SK-N-SH treated with all-trans-retinoic acid at 6 μM for 48 hours (cell line): ENCODE measurements around the gene TXK.

Source experiments
- ATAC-seq: fragments of 200-7000 bp; cut with Tn5 transposase; 3 replicates; pipeline ENCODE4 v1.9.1; 2020; ENCODE audit warnings: mild to moderate bottlenecking, moderate library complexity
- ARNTL ChIP-seq: fragments of 450-650 bp; formaldehyde crosslinking; IDR thresholded peaks from 2 replicates; pipeline ENCODE4 v1.5.0; 2020; ENCODE audit warnings: low read depth, mild to moderate bottlenecking, moderate library complexity, borderline replicate concordance
- BACH2 ChIP-seq: fragments of 250-450 bp; sonication (Bioruptor Pico); IDR thresholded peaks from 2 replicates; pipeline ENCODE4 v1.9.0; 2021; ENCODE audit warnings: mild to moderate bottlenecking, borderline replicate concordance
- CSDC2 ChIP-seq: fragments of 250-450 bp; sonication (Bioruptor Pico); IDR thresholded peaks from 2 replicates; pipeline ENCODE4 v1.5.0; 2020; ENCODE audit warnings: mild to moderate bottlenecking, moderate library complexity
- ESRRG ChIP-seq: fragments of 250-450 bp; sonication (Bioruptor Pico); IDR thresholded peaks from 2 replicates; pipeline ENCODE4 v1.6.1; 2021; ENCODE audit warnings: mild to moderate bottlenecking
- GLIS3 ChIP-seq: fragments of 250-450 bp; sonication (Bioruptor Pico); IDR thresholded peaks from 2 replicates; pipeline ENCODE4 v1.5.0; 2020; ENCODE audit warnings: mild to moderate bottlenecking, moderate library complexity
- ISL1 ChIP-seq: fragments of 250-450 bp; sonication (Bioruptor Pico); IDR thresholded peaks from 2 replicates; pipeline ENCODE4 v2.1.2; 2022; ENCODE audit warnings: mild to moderate bottlenecking, moderate library complexity
- OSR1 ChIP-seq: fragments of 250-450 bp; sonication (Bioruptor Pico); IDR thresholded peaks from 2 replicates; pipeline ENCODE4 v1.8.0; 2022; ENCODE audit warnings: moderate library complexity, mild to moderate bottlenecking, inconsistent platforms
- PATZ1 ChIP-seq: fragments of 250-450 bp; sonication (Bioruptor Pico); IDR thresholded peaks from 2 replicates; pipeline ENCODE4 v1.8.0; 2020; ENCODE audit warnings: mild to moderate bottlenecking, moderate library complexity, borderline replicate concordance
- POU6F1 ChIP-seq: fragments of 250-450 bp; sonication (Bioruptor Pico); IDR thresholded peaks from 2 replicates; pipeline ENCODE4 v1.8.0; 2021; ENCODE audit warnings: low read depth, mild to moderate bottlenecking, moderate library complexity, borderline replicate concordance
- PPARA ChIP-seq: fragments of 250-450 bp; sonication (Bioruptor Pico); IDR thresholded peaks from 2 replicates; pipeline ENCODE4 v1.5.0; 2020; ENCODE audit warnings: mild to moderate bottlenecking, borderline replicate concordance
- RARB ChIP-seq: fragments of 250-450 bp; sonication (Bioruptor Pico); IDR thresholded peaks from 2 replicates; pipeline ENCODE4 v1.8.0; 2021; ENCODE audit warnings: mild to moderate bottlenecking, moderate library complexity
- SNAI2 ChIP-seq: fragments of 250-450 bp; sonication (Bioruptor Pico); IDR thresholded peaks from 2 replicates; pipeline ENCODE4 v1.5.0; 2020; ENCODE audit warnings: mild to moderate bottlenecking, moderate library complexity
- TCF4 ChIP-seq: fragments of 250-450 bp; sonication (Bioruptor Pico); IDR thresholded peaks from 2 replicates; pipeline ENCODE4 v1.8.0; 2021; ENCODE audit warnings: mild to moderate bottlenecking, moderate library complexity, borderline replicate concordance
- TOX ChIP-seq: fragments of 250-450 bp; sonication (Bioruptor Pico); IDR thresholded peaks from 2 replicates; pipeline ENCODE4 v1.8.0; 2021; ENCODE audit warnings: mild to moderate bottlenecking, moderate library complexity, borderline replicate concordance
- TSHZ2 ChIP-seq: fragments of 250-450 bp; sonication (Bioruptor Pico); IDR thresholded peaks from 2 replicates; pipeline ENCODE4 v1.5.0; 2020; ENCODE audit warnings: mild to moderate bottlenecking, moderate library complexity
- ZC3H10 ChIP-seq: fragments of 250-450 bp; sonication (Bioruptor Pico); IDR thresholded peaks from 2 replicates; pipeline ENCODE4 v1.5.1; 2021; ENCODE audit warnings: mild to moderate bottlenecking, moderate library complexity
- ZFP3 ChIP-seq: fragments of 250-450 bp; sonication (Bioruptor Pico); IDR thresholded peaks from 2 replicates; pipeline ENCODE4 v1.5.0; 2020; ENCODE audit warnings: mild to moderate bottlenecking, moderate library complexity
- ZFP30 ChIP-seq: fragments of 450-650 bp; formaldehyde crosslinking; IDR thresholded peaks from 2 replicates; pipeline ENCODE4 v1.5.0; 2022; ENCODE audit warnings: mild to moderate bottlenecking, moderate library complexity
- ZNF565 ChIP-seq: fragments of 450-650 bp; formaldehyde crosslinking; conservative IDR thresholded peaks from 2 replicates; pipeline ENCODE4 v1.5.0; 2020; ENCODE audit warnings: low read depth, mild to moderate bottlenecking, moderate library complexity
- ZNF70 ChIP-seq: fragments of 450-650 bp; formaldehyde crosslinking; IDR thresholded peaks from 2 replicates; pipeline ENCODE4 v1.5.0; 2020; ENCODE audit warnings: mild to moderate bottlenecking, moderate library complexity
- ZNF8 ChIP-seq: fragments of 450-650 bp; formaldehyde crosslinking; IDR thresholded peaks from 2 replicates; pipeline ENCODE4 v1.5.0; 2020; ENCODE audit warnings: mild to moderate bottlenecking, moderate library complexity
- TF ChIP-seq, protein P1 (sequence below): fragments of 250-450 bp; sonication (Bioruptor Pico); IDR thresholded peaks from 2 replicates; pipeline ENCODE4 v1.5.1; 2021; ENCODE audit warnings: mild to moderate bottlenecking, moderate library complexity

TXK gene

DNA sequence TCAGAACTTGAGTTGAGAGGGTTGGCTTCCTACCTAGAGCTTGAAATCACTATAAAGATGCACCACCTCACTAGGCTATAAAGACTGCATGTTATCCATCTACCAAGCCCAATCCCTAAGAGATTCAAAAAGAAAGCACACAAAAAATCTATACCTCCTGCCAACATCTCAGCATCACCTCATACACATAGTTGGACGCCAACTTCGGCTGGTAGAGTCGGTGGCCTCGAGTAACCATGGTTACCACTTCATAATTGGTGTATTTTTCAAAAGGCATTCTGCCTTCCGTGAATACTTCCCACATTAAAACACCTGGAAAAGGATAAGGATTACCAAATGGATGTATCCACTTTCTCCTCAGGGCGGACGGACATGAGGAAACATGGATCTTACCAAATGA is 4.5 kb upstream of the TXK start:
- TF ChIP-seq ARNTL (CRISPR knock-in tag) = no peak
- no peak for TF ChIP-seq BACH2 (CRISPR knock-in tag)
- TF ChIP-seq, protein P1, sequence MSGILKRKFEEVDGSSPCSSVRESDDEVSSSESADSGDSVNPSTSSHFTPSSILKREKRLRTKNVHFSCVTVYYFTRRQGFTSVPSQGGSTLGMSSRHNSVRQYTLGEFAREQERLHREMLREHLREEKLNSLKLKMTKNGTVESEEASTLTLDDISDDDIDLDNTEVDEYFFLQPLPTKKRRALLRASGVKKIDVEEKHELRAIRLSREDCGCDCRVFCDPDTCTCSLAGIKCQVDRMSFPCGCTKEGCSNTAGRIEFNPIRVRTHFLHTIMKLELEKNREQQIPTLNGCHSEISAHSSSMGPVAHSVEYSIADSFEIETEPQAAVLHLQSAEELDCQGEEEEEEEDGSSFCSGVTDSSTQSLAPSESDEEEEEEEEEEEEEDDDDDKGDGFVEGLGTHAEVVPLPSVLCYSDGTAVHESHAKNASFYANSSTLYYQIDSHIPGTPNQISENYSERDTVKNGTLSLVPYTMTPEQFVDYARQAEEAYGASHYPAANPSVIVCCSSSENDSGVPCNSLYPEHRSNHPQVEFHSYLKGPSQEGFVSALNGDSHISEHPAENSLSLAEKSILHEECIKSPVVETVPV = no peak
- TF ChIP-seq PPARA (CRISPR knock-in tag) = no peak
- TF ChIP-seq GLIS3 (CRISPR knock-in tag) = no peak
- no peak for TF ChIP-seq TCF4 (CRISPR knock-in tag)
- TF ChIP-seq RARB (CRISPR knock-in tag) = no peak
- no peak for TF ChIP-seq ZNF565
- TF ChIP-seq ZFP3 (CRISPR knock-in tag) = no peak
- no peak for TF ChIP-seq ZFP30
- no peak for TF ChIP-seq ISL1 (CRISPR knock-in tag)
- no peak for TF ChIP-seq CSDC2 (CRISPR knock-in tag)
- TF ChIP-seq ZNF70 = no peak
- TF ChIP-seq POU6F1 (CRISPR knock-in tag) = no peak
- no peak for TF ChIP-seq ZC3H10
- no peak for TF ChIP-seq ZNF8
- TF ChIP-seq ESRRG (CRISPR knock-in tag) = no peak
- TF ChIP-seq SNAI2 (CRISPR knock-in tag) = no peak
- TF ChIP-seq OSR1 (CRISPR knock-in tag) = no peak
- no peak for ATAC-seq

DNA sequence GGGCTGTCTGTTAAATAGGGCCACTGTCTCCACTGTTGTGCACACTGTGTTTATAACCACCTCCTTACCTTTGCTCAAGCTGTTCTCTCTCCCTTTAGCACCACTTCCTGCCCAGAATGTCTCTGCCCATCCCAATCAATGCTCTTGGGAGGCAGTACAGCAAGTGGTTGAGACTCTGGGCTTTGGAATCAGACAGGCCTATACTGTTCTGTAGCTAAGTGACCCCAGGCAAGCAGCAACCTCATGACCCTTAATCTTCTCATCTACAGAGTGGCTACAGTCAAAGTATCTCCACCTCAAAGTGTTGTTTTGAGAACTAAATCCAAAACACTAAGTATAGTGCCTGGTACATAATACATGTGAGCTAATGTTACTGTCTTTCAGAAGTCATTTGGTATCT is 3.8 kb upstream of the TXK start:
- no peak for ATAC-seq
- TF ChIP-seq ZC3H10 (no peak), PPARA (CRISPR knock-in tag) (no peak), BACH2 (CRISPR knock-in tag) (no peak), TOX (CRISPR knock-in tag) (no peak), SNAI2 (CRISPR knock-in tag) (no peak), ARNTL (CRISPR knock-in tag) (no peak), ESRRG (CRISPR knock-in tag) (no peak), ZFP30 (no peak), PATZ1 (CRISPR knock-in tag) (no peak), ZFP3 (CRISPR knock-in tag) (no peak), ISL1 (CRISPR knock-in tag) (no peak), TSHZ2 (CRISPR knock-in tag) (no peak)
- TF ChIP-seq, protein P1 = no peak
- TF ChIP-seq, all 23 proteins: peak for 0

- TF ChIP-seq RARB (CRISPR knock-in tag) (no peak), SNAI2 (CRISPR knock-in tag) (no peak), ZC3H10 (no peak), ESRRG (CRISPR knock-in tag) (no peak)
- no peak for ATAC-seq
Measured at GRCh38 chr4:48133669-48134068, 381 bp downstream of the TXK start.
